Sigmoid colon (tissue), 7 donors: ENCODE data around the gene SLC17A9. TPM values are rescaled to one million over a fixed set of nuclear protein-coding genes. Genes with fewer than 3 reads are reported as not detected.

Source experiments
- DNase-seq: peaks from one replicate; pipeline ENCODE4 v3.0.0-alpha.2; 2019
- H3K27ac ChIP-seq, 4 donors: fragments of 200-600 bp; sonication (generic); one replicate each; pipeline ENCODE4 v1.5.1; 2016 to 2019; ENCODE audit warnings: mild to moderate bottlenecking in 1 of 4
- H3K27me3 ChIP-seq, 3 donors: fragments of 200-600 bp; sonication (generic); one replicate each; pipeline ENCODE4 v1.5.1; 2019; ENCODE audit warnings: mild to moderate bottlenecking in 1 of 3
- H3K36me3 ChIP-seq, 4 donors: fragments of 200-600 bp; sonication (generic); one replicate each; pipeline ENCODE4 v1.5.1; 2016 to 2019
- H3K4me1 ChIP-seq, 4 donors: fragments of 200-600 bp; sonication (generic); one replicate each; pipeline ENCODE4 v1.5.1; 2017 to 2019
- H3K4me3 ChIP-seq, 4 donors: fragments of 200-600 bp; sonication (generic); one replicate each; pipeline ENCODE4 v1.5.1; 2017 to 2019; ENCODE audit warnings: mild to moderate bottlenecking in 2 of 4, moderate library complexity in 1 of 4
- H3K9me3 ChIP-seq, 4 donors: fragments of 200-600 bp in 3 of 4; sonication (generic) in 3 of 4; one replicate each; pipeline versions ENCODE4 v1.5.1 to v1.6.1; 2013 to 2019
- EP300 ChIP-seq, 4 donors: sonication (generic); formaldehyde crosslinking; IDR thresholded peaks; one replicate each; pipeline ENCODE4 v1.6.1; 2017; ENCODE audit warnings: antibody characterized with exemption in 4 of 4
- POLR2A ChIP-seq, 2 donors: fragments of 450-650 bp; IDR thresholded peaks; one replicate each; pipeline ENCODE4 v1.6.1; 2016; ENCODE audit warnings: antibody characterized with exemption in 2 of 2, mild to moderate bottlenecking in 2 of 2, moderate library complexity in 2 of 2
- POLR2AphosphoS5 ChIP-seq, 4 donors: sonication (generic); formaldehyde crosslinking; IDR thresholded peaks; one replicate each; pipeline ENCODE4 v1.6.1; 2017; ENCODE audit warnings: antibody characterized with exemption in 4 of 4
- WGBS, 2 donors: extraction: QIAGEN DNeasy Blood & Tissue Kit; methylation state at CpG; one replicate each; pipeline ENCODE4 v1.1.7; 2013; 5-methylcytosine and 5-hydroxymethylcytosine counted together
- intact Hi-C: fragments of 100-400 bp; cut with DNase I; formaldehyde crosslinking; loops from one replicate; pipeline ENCODE4 v1.15.1; 2023
- polyA plus RNA-seq, 3 donors: library from polyadenylated mRNA; stranded (reverse); fragments of 200-250 nt; gene quantifications; one replicate each; pipeline ENCODE4 v1.2.3, GENCODE V29; 2013
- total RNA-seq, 4 donors: library from RNA; depleted of rRNA; stranded (reverse); fragments of >200 nt; gene quantifications; one replicate each; pipeline ENCODE4 v1.1.0, GENCODE V29; 2016
- TF ChIP-seq, protein P1 (sequence below), 4 experiments: fragments of 450-650 bp in 3 of 4; fragments of 200-600 bp in 1 of 4; IDR thresholded peaks; one replicate each; pipeline ENCODE4 v1.5.1; 2016 to 2019; ENCODE audit warnings: antibody characterized with exemption in 4 of 4, mild to moderate bottlenecking in 3 of 4, moderate library complexity in 2 of 4
- donor health status: healthy with polysubstance abuse.
- donor health status: Bipolar disorder and iron deficiency.
- donor health status: healthy.

SLC17A9 gene
- total and polyA plus RNA-seq, 7 donors: 0.60 to 15.4 (median 2.9) TPM

DNA sequence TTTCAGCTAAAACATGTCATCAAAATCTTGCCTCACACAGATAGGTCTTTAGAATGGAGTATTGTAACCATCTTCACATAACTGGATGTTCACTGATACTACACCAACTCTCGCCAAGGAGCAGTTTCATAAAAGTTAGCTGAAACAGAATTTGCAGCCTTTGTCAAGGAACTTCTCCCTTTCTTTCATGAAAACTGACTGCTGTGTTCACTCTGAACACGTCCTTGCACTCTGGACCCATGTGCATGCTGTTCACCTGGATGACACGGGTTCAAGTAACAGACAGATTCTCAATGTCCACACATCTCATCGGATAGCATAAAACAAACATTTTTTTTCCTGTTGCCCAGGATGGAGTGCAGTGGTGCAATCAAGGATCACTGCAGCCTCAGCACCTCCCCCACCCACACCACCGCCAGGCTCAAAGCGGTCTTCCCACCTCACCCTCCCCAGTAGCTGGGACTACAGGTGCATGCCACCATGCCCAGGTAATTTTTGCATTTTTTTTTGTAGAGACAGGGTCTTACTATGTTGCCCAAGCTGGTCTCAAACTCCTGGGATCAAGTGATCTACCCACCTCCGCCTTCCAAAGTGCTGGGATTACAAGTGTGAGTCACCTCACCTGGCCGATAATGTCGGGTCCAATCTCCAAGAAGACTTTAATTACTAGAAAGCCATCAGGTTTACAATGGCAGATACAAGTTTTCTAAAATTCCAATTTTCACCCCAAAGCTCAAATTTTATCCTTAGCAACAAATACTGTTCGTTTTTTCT lies 35.6 kb upstream of the SLC17A9 start:
- H3K27ac ChIP-seq: no peak overlapping the region
- TF ChIP-seq, protein P1, sequence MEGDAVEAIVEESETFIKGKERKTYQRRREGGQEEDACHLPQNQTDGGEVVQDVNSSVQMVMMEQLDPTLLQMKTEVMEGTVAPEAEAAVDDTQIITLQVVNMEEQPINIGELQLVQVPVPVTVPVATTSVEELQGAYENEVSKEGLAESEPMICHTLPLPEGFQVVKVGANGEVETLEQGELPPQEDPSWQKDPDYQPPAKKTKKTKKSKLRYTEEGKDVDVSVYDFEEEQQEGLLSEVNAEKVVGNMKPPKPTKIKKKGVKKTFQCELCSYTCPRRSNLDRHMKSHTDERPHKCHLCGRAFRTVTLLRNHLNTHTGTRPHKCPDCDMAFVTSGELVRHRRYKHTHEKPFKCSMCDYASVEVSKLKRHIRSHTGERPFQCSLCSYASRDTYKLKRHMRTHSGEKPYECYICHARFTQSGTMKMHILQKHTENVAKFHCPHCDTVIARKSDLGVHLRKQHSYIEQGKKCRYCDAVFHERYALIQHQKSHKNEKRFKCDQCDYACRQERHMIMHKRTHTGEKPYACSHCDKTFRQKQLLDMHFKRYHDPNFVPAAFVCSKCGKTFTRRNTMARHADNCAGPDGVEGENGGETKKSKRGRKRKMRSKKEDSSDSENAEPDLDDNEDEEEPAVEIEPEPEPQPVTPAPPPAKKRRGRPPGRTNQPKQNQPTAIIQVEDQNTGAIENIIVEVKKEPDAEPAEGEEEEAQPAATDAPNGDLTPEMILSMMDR (IDR thresholded peaks at IDR 0.05): no peak
- TF ChIP-seq POLR2A (IDR thresholded peaks at IDR 0.05): no peak
- TF ChIP-seq POLR2AphosphoS5 (IDR thresholded peaks at IDR 0.05): no peak
- TF ChIP-seq EP300 (IDR thresholded peaks at IDR 0.05): no peak
- WGBS, 2 donors: 56 to 76% methylated on average over 10 of the region's 10 CpGs
- peaks cover 0 to 16% (median 6%) of the 10 kb centered on the region in 4 donors for H3K36me3 ChIP-seq
- H3K9me3 ChIP-seq: no peaks in the 10 kb centered on the region
- no peak for DNase-seq
- no peak overlapping the region for H3K4me3 ChIP-seq
- no peaks in the 10 kb centered on the region for H3K27me3 ChIP-seq
- intact Hi-C loops: no loop called here
- peaks cover 0 to 94% (median 87%) of the 10 kb centered on the region in 4 donors for H3K4me1 ChIP-seq

DNA sequence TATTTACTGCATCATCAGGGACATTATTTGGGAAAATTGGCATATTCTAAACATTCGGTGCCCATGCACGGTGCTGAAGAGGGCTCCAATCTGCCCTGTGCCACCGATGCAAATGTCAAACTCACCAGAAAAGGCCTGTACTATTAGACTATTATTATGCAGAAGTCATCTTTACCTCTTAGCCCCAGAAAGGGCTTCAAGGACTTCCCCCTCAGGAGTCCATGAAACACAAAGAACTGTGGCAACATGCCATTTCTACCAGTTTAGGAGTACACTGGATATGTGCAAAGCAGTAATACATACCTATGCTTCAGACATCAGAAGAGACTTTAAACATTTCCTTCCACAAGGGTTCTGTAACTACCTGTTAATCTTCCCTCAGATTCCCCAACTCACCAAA lies 34.8 kb upstream of the SLC17A9 start:
- Histone ChIP-seq H3K9me3 (no peaks in the 10 kb centered on the region), H3K36me3 (peaks cover 0 to 9% (median 3%) of the 10 kb centered on the region in 4 donors), H3K27me3 (no peaks in the 10 kb centered on the region), H3K4me1 (peaks cover 0 to 100% (median 96%) of the 10 kb centered on the region in 4 donors), H3K27ac (no peak overlapping the region), H3K4me3 (no peak overlapping the region)
- intact Hi-C loops: no loop called here
- WGBS, 2 donors: 69% methylated on average over 3 of the region's 3 CpGs
- no peak for DNase-seq
- TF ChIP-seq POLR2AphosphoS5 (IDR thresholded peaks at IDR 0.05): no peak
- TF ChIP-seq POLR2A (IDR thresholded peaks at IDR 0.05): no peak
- TF ChIP-seq, protein P1 (IDR thresholded peaks at IDR 0.05): no peak
- TF ChIP-seq EP300 (IDR thresholded peaks at IDR 0.05): no peak

GRCh38 chr20:62918147-62918546 lies 34.4 kb upstream of the SLC17A9 start:
- H3K27me3 ChIP-seq: no peaks in the 10 kb centered on the region
- no peaks in the 10 kb centered on the region for H3K9me3 ChIP-seq
- H3K36me3 ChIP-seq: peaks cover 0 to 5% (median 2%) of the 10 kb centered on the region in 4 donors
- 25 to 41% methylated on average over 3 of the region's 3 CpGs for WGBS, 2 donors
- no peak overlapping the region for H3K27ac ChIP-seq
- no peak overlapping the region for H3K4me3 ChIP-seq
- intact Hi-C loops: no loop called here
- no peak for DNase-seq
- peaks cover 0 to 100% (median 98%) of the 10 kb centered on the region in 4 donors for H3K4me1 ChIP-seq
- TF ChIP-seq EP300 (IDR thresholded peaks at IDR 0.05): no peak
- TF ChIP-seq, protein P1 (IDR thresholded peaks at IDR 0.05): no peak
- no peak for TF ChIP-seq POLR2AphosphoS5 (IDR thresholded peaks at IDR 0.05)

- no peak for TF ChIP-seq EP300 (IDR thresholded peaks at IDR 0.05)
- 43 to 74% methylated on average over 6 of the region's 6 CpGs for WGBS, 2 donors
- Histone ChIP-seq H3K4me1 (peaks cover 0 to 100% (median 98%) of the 10 kb centered on the region in 4 donors), H3K9me3 (no peaks in the 10 kb centered on the region), H3K4me3 (no peak overlapping the region), H3K36me3 (no peaks in the 10 kb centered on the region), H3K27me3 (no peaks in the 10 kb centered on the region), H3K27ac (no peak overlapping the region)
- no peak for DNase-seq
- intact Hi-C loops: no loop called here
Measured at GRCh38 chr20:62918831-62919230, 33.7 kb upstream of the SLC17A9 start.

GRCh38 chr20:62920039-62920645 lies 32.4 kb upstream of the SLC17A9 start:
- Histone ChIP-seq H3K9me3 (no peaks in the 10 kb centered on the region), H3K27ac (peak overlapping the region in 1 of 4 donors; percentile 35), H3K27me3 (no peaks in the 10 kb centered on the region), H3K36me3 (no peaks in the 10 kb centered on the region), H3K4me1 (peaks cover 0 to 100% (median 98%) of the 10 kb centered on the region in 4 donors), H3K4me3 (no peak overlapping the region)
- WGBS, 2 donors: 74 to 80% methylated on average over 10 of the region's 10 CpGs
- intact Hi-C loops: no loop called here
- TF ChIP-seq EP300 (IDR thresholded peaks at IDR 0.05) (no peak), POLR2A (IDR thresholded peaks at IDR 0.05) (no peak), POLR2AphosphoS5 (IDR thresholded peaks at IDR 0.05) (no peak)
- TF ChIP-seq, protein P1 (IDR thresholded peaks at IDR 0.05): no peak
- DNase-seq: no peak
